Globus pallidus (tissue), 1 donor: ENCODE data around the gene AGBL4.
"Not testable (repeated sequence)": the region's sequence is repeated elsewhere in the genome, so short reads cannot be mapped to it uniquely, and the experiment has no call there.

Experiments
- DNase-seq: peaks from one replicate; pipeline ENCODE4 v3.0.0-alpha.2; 2015; ENCODE audit warnings: low spot score

AGBL4 gene

DNA sequence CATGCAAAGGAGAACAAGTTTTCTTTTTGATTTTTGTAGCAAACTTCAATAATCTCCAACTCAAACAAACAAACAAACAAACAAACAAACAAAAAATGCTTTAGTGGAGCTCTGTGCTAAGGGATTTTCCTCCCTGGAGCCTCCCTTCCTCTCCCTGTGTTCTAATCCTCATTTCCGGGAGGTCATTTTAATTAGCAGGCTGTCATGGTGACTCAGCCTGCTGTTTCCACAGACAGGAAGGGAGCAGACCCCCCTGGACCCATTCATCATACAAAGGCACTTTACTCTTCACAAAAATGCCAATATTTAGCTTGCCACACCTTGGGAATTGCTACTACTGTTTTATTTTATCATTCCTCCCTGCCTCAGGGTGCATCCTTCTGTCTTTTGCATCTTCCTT lies 1490.8 kb downstream of the AGBL4 start:
- no peak for DNase-seq

- peak; percentile 67 for DNase-seq
Measured at GRCh38 chr1:48530727-48531351, 1492.9 kb downstream of the AGBL4 start.

GRCh38 chr1:48527051-48527450 lies 1496.7 kb downstream of the AGBL4 start:
- DNase-seq = no peak

DNA sequence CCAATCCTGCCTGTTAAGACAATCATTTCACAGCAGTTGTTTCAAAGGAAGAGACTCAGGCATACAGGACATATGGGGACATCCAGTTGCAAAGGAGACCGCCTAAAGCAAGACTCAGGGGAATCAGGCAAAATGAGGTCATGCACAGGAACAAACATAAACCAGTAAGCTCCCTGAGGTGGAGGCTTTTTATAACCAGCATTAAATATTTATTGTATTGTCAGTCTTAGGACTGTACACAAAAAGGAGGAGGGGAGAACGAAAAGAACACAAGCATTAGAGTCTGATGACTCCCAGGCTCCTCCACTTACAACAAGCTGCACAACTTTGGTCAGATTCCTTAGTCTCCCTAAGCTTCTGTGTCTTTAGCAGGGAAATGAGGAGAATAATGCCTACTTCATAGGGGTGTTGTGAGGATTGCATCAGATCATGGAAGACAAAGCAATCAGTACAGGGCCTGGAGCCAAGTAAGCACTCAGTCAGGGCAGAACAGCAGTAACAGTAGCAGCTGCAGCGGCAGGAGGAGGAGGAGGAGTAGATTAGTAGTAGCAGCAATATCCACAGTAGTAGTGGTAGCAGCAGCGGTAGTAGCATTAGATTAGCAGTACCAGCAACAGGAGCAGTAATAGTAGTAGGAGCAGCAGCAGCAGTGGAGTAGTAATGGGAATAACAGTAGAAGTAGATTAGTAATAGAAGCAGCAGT lies 1497.6 kb downstream of the AGBL4 start:
- DNase-seq = peak; percentile 89

- peak; percentile 74 for DNase-seq
Measured at GRCh38 chr1:48524892-48525467, 1498.8 kb downstream of the AGBL4 start.

DNA sequence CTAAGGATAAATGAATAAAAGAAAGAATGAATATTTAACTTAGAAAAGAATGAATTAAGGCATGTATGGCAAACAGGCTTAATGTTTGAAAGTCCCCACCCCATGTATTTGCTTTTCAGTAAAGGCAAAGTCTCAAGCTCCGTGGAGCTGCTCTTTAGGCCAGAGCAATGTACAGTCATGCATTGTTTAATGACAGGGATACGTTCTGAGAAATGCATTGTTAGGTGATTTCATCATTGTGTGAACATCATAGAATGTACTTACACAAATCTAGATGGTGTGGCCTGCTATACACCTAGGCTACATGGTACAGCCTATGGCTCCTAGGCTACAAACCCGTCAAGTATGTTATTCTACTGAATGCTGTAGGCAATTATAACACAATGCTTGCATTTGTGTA lies 1500.2 kb downstream of the AGBL4 start:
- no peak for DNase-seq

DNA sequence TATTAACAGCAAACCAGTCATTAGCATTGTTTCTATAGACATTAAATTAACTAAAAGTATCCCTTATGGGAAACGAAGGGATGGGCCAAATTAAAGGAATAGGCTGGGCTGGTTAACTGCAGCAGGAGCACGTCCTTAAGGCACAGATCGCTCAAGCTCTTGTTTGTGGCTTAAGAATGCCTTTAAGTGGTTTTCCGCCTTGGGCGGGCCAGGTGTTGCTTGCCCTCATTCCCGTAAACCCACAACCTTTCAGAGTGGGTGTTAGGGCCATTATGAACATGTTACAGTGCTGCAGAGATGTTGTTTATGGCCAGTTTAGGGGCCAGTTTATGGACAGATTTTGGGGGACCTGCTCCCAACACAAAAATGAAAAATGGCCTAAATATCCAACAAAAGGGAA lies 1503.9 kb downstream of the AGBL4 start:
- DNase-seq = not testable (repeated sequence)

DNA sequence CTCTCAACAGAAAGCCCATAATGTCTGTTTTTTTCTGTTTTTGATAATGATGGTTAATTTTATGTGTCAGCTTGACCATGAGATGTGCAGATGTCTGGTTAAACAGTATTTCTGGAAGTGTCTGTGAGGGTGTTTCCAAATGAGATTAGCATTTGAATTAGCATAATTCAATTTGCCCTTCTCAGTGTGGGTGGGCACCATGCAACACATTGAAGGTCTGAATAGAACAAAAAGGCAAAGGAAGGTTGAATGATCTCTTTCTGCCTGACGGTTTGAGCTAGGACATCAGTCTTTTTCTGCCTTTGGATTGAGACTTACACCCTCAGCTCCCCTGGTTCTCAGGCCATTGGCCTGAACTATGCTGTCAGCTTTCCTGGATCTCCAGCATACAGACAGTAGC lies 1516.9 kb downstream of the AGBL4 start:
- no peak for DNase-seq

- DNase-seq = no peak
Measured at GRCh38 chr1:48500541-48501450, 1523.0 kb downstream of the AGBL4 start.

DNA sequence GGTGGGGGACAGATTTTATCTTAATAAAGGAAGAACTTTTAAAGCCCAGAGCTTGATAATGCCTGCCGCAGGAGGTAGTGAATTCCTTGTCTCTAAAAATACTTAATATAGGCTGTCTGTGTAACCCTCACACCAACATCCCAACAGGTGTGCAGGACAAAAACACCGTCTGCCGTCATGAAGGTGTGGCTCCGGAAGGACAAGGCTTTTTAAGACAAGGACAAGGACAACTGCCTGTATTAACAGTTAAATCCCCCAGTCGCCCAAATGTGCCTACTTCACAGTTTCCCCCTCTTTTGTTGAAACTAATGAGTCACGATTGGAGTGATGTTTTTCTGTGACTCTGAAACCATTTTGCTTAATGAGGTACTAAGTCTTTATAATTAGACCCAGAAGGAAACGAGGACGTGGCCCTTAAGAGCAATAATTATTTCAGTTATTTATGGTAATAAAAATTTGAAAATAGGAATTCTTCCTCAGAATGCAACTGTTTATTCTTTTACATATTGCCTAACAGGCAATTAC lies 1524.5 kb downstream of the AGBL4 start:
- no peak for DNase-seq

- peak; percentile 88 for DNase-seq
Measured at GRCh38 chr1:48498096-48498791, 1525.5 kb downstream of the AGBL4 start.

DNA sequence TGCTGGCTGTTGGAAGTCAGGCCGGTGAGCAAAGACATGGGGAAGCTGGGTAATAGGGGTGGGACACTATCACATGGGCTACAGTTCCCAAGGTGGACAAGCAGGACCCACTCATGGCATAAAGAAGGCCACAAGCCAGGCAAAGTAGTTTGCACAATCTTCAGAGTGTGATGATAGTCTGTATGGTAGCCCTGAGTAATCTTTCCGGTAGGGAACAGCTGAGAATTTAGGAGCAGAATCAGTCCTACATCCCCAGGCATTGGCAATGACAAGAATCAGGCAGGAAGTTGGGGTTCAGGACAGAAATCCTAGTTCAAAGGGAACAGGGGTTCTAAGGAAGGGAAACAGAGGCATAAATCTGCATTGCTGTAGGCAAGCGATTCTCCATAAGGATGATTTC lies 1527.8 kb downstream of the AGBL4 start:
- DNase-seq = no peak

- no peak for DNase-seq
Measured at GRCh38 chr1:48495166-48495565, 1528.6 kb downstream of the AGBL4 start.

DNA sequence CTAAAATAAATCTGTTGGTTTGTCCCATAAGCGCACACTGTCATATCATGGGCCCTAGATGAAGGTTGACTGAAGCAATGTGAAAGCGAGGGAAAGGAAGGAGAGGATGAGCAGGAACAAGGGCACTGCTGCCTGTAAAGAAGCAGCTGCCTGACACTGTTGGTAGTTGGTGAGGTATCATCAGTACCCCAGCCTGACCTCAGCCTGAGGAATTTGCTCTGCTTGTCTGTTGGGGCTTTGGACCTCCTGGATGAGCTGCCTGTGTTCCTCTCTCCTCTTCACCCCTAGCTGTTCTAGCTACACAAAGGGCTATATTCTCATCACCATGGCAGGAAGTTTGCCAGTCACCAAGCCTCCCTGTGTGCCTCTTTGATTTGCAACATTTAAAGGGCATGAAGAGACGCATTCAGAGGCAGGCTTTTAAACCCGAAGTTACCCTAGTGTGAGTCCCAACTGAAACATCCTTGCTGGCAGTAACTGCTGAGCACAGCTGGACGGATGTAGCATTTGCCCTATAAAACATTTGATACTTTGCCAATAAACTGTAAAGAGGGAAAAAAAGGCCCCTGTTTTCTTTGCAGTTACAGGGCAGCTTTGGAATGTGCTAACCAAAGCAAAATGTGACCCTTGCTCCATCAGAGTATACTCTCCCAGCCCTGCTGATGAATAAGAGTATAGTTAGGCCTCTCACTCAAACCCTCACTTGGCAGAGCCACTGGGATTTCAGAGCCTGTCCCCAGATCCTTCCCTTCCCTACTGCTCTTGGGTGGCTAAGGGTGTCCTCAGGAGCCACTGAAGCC lies 1529.6 kb downstream of the AGBL4 start:
- DNase-seq = peak; percentile 93

GRCh38 chr1:48493041-48493440 lies 1530.7 kb downstream of the AGBL4 start:
- peak; percentile 15 for DNase-seq

DNA sequence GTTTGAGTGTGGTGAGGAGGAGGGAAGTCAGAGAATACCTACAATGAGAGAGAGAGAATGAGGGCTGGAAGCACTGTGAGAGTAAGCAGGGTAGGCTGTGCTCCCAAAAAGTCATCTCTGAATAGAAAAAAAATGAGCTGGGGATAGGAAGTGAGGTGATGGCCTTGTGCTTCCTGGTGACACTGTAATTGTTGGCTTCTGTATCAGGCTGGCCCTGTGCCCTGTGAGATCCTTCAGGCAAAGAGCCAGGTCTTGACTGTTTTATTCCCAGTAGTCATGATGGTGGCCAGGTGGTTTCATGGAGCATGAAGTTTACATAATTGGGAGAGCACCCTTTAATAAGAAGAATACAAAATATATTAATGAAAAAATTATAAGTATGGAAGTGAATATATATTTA lies 1531.4 kb downstream of the AGBL4 start:
- DNase-seq = no peak

- DNase-seq = no peak
Measured at GRCh38 chr1:48488721-48489120, 1535.0 kb downstream of the AGBL4 start.
